GM19193 (cell line): ENCODE measurements around the gene ADARB1.

ENCODE experiments used
- POLR2A ChIP-seq: IDR thresholded peaks from 4 replicates; pipeline ENCODE4 v1.6.1; 2011; ENCODE audit not compliant: insufficient read depth, insufficient read length; ENCODE audit errors: extremely low read depth

Gene ADARB1

DNA sequence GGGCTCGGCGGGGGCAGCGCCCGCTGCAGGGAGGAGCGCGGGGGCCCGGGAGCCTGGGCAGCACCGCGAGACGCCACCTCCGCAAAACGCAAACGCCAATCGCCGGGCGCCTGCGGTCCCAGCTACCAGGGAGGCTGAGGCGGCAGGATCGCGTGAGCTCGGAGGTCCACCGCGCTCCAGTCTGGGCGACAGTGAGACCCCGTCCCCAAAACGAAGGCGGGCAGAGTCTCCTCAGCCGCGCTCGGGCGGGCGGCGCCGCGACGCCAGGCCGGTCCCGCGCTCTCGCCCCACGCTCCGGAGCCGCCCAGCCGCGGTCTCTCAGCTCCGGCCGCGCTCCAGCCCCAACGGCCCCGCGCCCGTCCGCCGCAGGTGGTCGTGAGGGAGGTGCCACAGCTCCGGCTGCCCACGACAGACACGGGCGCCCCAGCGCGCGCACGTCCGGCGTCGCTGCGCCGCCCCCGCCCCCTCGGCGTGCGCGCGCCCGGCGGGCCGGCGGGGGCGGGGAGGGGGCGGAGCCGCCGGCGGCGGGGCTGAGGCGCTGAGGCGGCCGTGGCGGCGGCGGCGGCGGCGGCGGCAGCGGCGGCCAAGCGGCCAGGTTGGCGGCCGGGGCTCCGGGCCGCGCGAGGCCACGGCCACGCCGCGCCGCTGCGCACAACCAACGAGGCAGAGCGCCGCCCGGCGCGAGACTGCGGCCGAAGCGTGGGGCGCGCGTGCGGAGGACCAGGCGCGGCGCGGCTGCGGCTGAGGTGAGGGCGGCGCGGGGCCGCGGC, at the start of gene ADARB1:
TSS of gene ADARB1 (plus strand) at position 533 of the 770 bp plus-strand sequence. CDS start 97,077 bp downstream, outside the sequence.
- TF ChIP-seq POLR2A, result peak; percentile 64

GRCh38 chr21:45026066-45026745, 48.2 kb upstream of the ADARB1 start:
- TF ChIP-seq POLR2A, result no peak

DNA sequence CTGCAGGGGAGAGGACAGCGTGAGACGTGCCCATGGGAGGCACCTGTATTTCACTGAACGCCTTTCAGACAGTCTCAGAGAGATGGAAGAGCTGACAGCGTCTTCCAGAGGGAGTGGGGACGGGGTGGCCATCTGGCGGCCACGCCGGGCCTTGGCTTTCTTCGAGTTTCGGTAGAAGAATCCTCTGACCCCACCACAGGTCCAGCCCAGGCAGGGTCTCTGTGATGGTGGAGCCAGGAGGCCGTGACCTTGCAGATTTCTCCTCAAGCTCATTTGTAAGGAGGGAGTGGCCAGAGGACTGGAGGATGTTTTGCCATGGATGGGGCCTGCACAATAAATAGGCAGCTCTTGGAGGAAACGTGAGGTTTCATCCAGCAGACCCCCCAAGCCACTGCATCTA, 47.6 kb upstream of the ADARB1 start:
- TF ChIP-seq POLR2A, result no peak

DNA sequence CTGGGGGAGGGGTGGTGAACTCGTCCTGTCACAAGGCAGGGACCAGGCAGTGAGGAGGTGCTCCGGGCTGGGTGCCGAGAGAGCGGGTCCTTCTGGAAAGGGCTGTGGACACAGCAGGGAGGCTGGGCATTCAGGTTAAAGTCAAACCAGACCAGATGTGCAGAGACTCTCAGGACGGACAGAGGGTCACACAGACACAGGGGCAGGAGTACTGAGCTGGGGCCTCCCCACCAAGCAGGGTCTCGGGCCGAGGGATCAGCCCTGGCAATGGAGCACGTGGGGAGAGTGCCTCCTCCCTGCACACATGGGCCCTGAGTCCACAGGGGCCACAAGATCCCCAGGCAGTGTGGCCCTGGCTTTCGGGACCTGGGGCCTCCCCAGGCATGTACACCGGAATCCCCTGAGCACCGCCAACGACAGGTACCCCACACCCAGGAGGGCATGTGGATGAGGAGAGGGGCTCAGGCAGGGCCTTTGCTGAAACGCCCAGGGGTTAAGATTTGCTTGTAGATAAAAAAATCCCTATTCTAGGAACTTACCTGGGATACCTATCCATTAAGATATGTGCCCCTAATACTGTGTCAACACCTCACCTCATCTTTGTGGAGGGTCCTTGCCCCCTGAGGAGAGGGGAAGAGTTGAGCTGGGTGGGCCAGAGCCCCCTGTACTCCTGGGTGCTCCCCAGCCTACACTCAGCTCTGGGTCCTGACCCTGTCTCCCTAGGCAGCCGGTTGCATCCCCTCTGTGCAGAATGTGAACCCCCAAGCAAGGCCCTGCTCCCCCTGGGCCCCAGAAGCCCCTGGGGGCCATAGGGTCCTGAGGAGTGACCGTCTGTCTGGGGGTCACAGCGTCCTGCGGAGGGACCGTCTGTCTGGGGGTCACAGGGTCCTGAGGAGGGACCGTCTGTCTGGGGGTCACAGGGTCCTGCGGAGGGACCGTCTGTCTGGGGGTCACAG, 46.9 kb upstream of the ADARB1 start:
- TF ChIP-seq POLR2A, result no peak

- no peak for TF ChIP-seq POLR2A
Measured at GRCh38 chr21:45029298-45029947, 45.0 kb upstream of the ADARB1 start.

GRCh38 chr21:45029948-45030681, 44.3 kb upstream of the ADARB1 start:
- TF ChIP-seq POLR2A, result no peak

- no peak for TF ChIP-seq POLR2A
Measured at GRCh38 chr21:45030682-45031570, 43.5 kb upstream of the ADARB1 start.

DNA sequence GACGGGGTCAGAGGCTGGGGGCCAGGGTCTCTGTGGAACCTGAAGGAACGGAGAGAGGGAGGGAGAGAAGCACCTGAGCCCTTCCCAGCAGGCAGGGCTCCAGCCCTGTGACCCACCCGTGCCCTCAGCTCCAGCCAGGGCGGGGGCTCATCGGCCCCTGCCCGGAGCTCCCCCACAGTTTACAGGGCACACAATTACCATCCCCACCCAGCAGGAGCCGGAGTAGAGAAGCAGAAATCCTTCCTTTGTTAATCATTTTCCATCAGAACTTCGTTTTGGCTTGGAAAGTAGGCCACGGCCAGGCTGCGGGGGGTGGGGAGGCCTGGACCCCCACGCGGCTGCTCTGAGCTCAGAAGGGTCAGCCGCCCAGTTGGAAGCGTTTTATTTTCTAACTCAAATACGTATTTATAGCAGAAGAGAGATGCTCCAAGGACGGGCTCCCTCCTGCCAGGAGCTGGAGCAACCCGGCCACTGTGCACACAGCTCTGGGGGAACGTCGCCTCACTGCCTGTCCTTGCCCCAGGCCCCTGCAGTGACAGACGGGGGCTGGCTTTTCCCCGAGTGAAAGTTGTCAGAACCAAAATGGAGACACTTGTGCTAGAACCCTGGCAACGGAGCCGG, 42.7 kb upstream of the ADARB1 start:
- TF ChIP-seq POLR2A, result no peak

DNA sequence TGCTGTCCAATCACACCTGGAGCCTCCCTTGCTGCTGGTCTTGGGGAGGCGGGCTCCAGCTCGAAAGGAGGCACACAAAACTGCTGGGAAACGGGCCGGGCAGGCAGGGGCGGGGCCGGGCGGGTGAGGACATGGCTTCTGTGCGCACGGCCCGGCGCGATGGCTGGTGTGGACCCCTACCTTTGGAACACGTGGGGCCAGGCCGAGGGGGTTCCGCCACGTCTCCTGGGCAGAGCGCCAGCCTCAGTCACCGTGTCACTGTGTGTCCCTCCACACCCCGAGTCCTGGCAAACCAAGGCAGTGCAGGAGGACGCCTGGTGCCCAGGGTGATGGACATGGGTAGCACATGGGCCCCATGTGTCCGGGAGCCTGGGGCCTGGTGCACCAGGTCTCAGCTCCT, 42.0 kb upstream of the ADARB1 start:
- no peak for TF ChIP-seq POLR2A

DNA sequence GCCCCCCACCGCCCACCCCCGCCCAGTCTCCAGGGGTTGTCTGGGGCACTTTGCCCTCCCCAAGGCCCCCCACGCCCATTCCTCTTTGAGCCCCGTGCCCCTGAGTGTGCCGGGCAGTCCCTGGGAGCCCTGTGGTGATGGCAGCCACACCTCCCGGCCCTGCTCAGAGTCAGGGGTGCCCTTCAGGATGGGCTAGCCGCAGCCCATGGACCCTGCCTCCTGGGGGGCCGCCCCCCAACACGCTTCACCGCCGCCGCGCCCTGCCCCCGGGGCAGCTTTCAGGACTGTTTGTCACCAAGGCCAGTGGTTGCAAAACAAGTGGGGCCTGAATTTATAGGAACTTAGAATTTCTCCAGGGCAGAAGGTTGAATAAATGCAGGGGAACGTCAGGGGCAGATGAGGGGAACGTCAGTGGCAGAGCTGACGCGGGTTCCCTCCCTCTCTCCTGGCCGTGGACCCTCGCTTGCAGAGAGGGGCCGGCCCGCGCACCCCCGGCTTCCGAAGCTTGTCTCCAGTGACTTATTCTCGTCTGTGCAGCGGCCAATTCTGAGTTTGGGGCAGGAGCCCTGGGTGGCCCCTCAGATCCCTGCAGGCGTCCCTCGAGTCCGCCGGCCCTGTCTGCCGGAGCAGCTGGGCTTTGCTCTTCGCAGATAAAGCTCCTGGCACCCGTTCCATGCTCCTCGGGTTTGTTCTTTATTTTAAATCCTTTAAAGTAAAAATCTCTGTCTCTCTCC, 41.2 kb upstream of the ADARB1 start:
- TF ChIP-seq POLR2A, result no peak

GRCh38 chr21:45033791-45034555, 40.4 kb upstream of the ADARB1 start:
- TF ChIP-seq POLR2A, result no peak

- TF ChIP-seq POLR2A, result no peak
Measured at GRCh38 chr21:45034556-45035476, 39.6 kb upstream of the ADARB1 start.
